Adipose tissue (tissue), 3 donors: ENCODE results near the gene BORCS8. TPM values are rescaled to one million over a fixed set of nuclear protein-coding genes. Genes with fewer than 3 reads are reported as not detected.
"Not testable (repeated sequence)": the region's sequence is repeated elsewhere in the genome, so short reads cannot be mapped to it uniquely, and the experiment has no call there.

Source experiments
- H3K27ac ChIP-seq: one replicate; pipeline ENCODE4 v1.5.1; 2013; ENCODE audit warnings: low read depth, low read length
- WGBS, 3 donors: extraction: QIAGEN DNeasy Blood & Tissue Kit; methylation state at CpG; one replicate each; pipeline ENCODE4 v1.1.7; 2013; 5-methylcytosine and 5-hydroxymethylcytosine counted together
- polyA plus RNA-seq, 3 donors: library from polyadenylated mRNA; stranded (reverse); fragments of 200-250 nt; gene quantifications; one replicate each; pipeline ENCODE4 v1.2.3, GENCODE V29; 2013
- donor health status: healthy with polysubstance abuse.
- donor health status: Bipolar disorder and iron deficiency.
- donor health status: healthy.

BORCS8 gene
- polyA plus RNA-seq, 3 donors: 12.4 to 37.7 (median 35.4) TPM

- H3K27ac ChIP-seq: no peak overlapping the region
- 0 to 2% (median 1%) methylated on average over 22 of the region's 22 CpGs for WGBS, 3 donors
Measured at GRCh38 chr19:19192910-19193423, 1.0 kb upstream of the BORCS8 start.

DNA sequence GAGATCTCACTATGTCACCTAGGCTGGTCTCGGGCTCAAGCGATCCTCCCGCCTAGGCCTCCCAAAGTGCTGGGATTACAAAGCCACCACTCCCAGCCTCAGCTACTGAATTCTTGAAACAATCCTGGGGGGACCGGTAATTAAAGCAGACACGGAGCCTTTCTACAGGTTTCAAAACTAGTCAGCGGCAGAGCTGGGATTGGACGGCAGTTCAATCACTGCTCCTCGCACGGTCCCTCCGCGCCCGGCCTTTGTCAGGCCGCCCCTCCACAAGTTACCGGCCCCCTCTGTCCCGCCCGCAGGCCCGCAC lies 229 bp downstream of the BORCS8 start:
- H3K27ac ChIP-seq: no peak overlapping the region
- WGBS, 3 donors: 0% methylated on average over 17 of the region's 17 CpGs

DNA sequence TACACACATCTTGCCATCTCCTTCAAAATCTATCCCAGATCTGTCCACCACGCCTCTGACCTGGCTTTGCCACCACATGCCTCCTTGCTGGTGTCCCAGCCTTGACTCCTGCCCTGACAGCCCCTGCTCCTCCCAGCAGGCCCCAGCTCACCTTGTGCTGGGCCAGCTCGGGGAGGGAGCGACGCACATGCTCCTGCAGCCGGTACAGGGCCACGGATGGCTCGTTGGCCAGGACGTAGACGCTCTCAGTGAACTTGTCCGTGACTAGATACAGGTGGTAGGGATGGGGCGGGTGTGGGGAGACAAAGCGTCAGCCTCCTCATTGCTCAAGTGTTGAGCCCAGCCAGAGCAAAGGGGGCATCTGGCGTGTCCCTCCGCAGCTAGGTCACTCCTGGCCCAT lies 5.2 kb downstream of the BORCS8 start:
- 93 to 97% (median 96%) methylated on average over 14 of the region's 14 CpGs for WGBS, 3 donors
- H3K27ac ChIP-seq: peak overlapping the region; percentile 84

DNA sequence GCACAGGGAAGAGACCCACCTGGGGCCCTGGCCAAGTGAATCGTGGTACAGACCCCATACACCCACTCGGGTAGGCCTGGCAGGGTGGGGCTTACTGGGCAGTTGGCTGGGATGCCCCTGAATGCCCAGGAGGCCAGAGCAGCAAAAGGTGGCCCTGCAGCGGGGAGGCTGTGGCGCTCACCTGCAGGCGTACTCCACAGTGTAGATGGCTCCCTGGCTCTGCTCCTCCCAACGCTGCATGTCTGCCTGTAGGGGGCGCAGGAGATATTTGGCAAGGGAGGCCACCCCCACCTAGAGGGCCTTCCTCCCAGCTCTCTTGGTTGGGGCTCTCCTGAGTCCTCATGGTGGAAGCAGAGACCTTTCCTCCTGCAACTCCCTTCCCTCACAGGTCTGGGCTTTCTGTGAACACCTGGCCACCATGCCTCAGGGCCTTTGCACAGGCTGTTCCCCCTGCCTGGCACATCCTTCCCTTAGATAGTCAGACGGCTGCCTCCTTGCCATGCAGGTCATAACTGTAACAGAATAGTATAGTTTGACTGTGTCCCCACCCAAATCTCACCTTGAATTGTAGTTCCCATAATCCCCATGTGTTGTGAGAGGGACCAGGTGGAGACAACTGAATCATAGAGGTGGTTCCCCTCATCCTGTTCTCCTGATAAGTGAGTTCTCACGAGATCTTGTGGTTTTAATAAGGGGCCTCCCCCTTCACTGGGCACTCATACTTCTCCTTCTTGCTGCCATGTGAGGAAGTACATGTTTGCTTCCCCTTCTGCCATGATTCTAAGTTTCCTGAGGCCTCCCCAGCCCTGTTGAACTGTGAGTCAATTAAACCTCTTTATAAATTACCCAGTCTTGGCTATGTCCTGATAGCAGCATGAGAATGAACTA lies 5.9 kb downstream of the BORCS8 start:
- H3K27ac ChIP-seq: peak overlapping the region; percentile 84
- WGBS, 3 donors: 58 to 69% (median 67%) methylated on average over 9 of the region's 9 CpGs

DNA sequence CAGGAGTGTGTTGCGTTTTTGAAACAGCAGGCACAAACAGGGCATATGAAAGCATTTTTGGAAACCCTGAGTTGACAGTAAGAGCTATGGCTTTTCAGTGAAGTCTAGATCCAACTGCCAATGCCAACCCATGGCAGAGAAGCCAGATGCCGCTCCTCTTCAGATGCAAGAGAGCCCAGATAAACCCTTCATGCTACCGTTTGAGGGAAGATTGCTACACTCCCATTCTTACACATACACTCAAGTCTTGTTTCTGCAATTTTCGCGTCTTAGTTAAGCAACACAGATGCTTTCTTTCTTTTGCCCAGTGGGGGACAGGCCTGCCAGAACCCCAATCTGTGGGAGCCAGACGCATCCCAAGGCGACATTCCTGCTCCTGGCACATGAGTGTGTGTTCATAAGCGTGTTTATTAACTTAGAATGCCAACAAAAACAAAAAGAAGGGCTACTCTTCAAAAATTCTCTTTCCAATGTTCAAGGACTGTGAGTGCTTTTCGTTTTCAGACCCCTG lies 10.4 kb downstream of the BORCS8 start:
- WGBS, 3 donors: 66 to 88% (median 77%) methylated on average over 9 of the region's 9 CpGs
- no peak overlapping the region for H3K27ac ChIP-seq

GRCh38 chr19:19179548-19180441 lies 12.2 kb downstream of the BORCS8 start:
- H3K27ac ChIP-seq: no peak overlapping the region
- 88 to 89% (median 88%) methylated on average over 17 of the region's 17 CpGs for WGBS, 3 donors

- H3K27ac ChIP-seq: no peak overlapping the region
- WGBS, 3 donors: 87 to 92% (median 89%) methylated on average over 8 of the region's 8 CpGs
Measured at GRCh38 chr19:19176950-19177349, 15.0 kb downstream of the BORCS8 start.

DNA sequence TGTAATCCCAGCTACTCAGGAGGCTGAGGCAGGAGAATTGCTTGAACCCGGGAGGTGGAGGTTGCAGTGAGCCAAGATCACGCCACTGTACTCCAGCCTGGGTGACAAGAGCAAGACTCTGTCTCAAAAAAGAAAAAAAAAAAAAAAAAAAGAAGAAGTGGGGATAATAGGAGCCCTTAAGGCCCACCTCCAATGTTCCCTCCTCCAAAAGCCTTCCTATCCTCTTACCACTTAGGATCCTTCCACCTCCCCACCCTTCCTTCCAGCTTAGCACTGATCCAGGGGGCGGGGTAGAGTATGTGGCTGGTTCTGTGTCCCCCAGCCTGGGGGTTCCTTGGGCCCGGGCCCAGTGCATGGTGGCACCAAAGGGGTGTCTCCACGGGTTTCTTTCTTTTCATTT lies 18.7 kb downstream of the BORCS8 start:
- WGBS, 3 donors: 84 to 90% (median 89%) methylated on average over 4 to 5 of the region's 5 CpGs
- not testable (repeated sequence) for H3K27ac ChIP-seq

GRCh38 chr19:19171821-19172532 lies 20.0 kb downstream of the BORCS8 start:
- 45 to 69% (median 52%) methylated on average over 7 to 8 of the region's 8 CpGs for WGBS, 3 donors
- H3K27ac ChIP-seq: no peak overlapping the region

- 69 to 89% (median 75%) methylated on average over 6 of the region's 6 CpGs for WGBS, 3 donors
- H3K27ac ChIP-seq: no peak overlapping the region
Measured at GRCh38 chr19:19170873-19171672, 20.9 kb downstream of the BORCS8 start.

GRCh38 chr19:19170053-19170872 lies 21.7 kb downstream of the BORCS8 start, which contains the start of gene MEF2B:
MEF2B (minus strand) TSS chr19:19170263; CDS start chr19:19150735, 19,528 bp downstream.
- no peak within 1 kb of the TSS for H3K27ac ChIP-seq
- WGBS, 3 donors: 12 to 16% (median 14%) methylated on average over 51 to 56 of the region's 56 CpGs

DNA sequence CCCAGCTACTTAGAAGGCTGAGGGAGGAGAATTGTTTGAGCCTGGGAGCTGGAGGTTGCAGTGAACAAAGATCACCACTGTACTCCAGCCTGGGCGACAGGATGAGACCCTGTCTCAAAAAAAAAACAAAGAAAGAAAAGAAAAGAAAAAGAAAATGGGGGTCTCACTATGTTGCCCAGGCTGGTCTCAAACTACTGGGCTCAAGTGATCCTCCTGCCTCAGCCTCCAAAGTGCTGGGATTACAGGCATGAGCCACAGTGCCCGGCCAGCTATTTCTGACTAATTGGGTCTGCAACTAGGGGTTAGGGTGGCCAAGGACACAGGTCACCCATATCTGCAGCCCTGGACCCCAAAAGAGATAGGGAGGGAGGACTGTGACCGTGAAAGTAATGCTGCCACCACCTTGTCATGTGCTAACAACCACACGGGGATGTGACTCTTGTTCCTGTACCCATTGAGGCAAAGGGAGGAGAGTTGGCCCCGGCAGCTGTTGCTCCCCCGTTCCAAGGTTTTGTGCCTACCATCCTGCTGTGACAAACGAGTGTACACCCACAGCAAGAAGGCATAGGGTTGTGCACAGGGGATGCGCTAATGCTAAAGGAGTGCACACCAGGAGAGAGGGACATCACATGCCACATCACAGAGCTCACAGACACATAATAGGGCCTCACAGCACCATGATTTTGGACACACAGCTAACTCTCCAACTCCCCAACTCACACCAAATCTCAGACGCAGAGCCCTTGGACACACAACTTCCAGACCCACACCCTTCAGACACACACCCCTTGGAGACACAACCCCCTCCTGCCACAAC lies 22.5 kb downstream of the BORCS8 start:
- 74 to 89% (median 84%) methylated on average over 9 of the region's 9 CpGs for WGBS, 3 donors

GRCh38 chr19:19167612-19168011 lies 24.3 kb downstream of the BORCS8 start:
- no peak overlapping the region for H3K27ac ChIP-seq
- WGBS, 3 donors: 76 to 86% (median 83%) methylated on average over 3 of the region's 3 CpGs

More for the DNA sequence above, 22.5 kb downstream of the BORCS8 start:
- no peak overlapping the region for H3K27ac ChIP-seq

DNA sequence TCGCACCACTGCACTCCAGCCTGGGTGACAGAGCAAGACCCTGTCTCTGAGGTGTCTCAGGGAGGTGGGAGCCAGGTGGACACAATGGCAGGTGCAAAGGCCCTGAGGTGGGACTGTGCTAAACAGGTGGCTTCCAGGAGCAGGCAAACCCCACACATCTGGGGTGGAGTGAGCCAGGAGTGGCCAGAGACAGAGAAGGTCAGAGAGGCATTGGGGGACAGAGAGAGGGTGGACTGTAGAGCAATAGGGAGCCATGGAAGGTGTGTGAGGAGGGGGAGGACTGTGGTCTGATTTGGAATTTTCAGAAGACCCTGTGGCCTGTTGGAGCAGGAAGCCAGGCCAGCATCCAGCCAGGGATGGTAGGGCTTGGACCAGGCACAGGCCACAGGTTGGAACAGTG lies 26.6 kb downstream of the BORCS8 start:
- 96 to 100% (median 100%) methylated on average over 1 of the region's 1 CpG for WGBS, 3 donors
- H3K27ac ChIP-seq: no peak overlapping the region

- no peak overlapping the region for H3K27ac ChIP-seq
- 90 to 94% (median 93%) methylated on average over 7 of the region's 7 CpGs for WGBS, 3 donors
Measured at GRCh38 chr19:19162495-19162894, 29.5 kb downstream of the BORCS8 start.

GRCh38 chr19:19160461-19161035 lies 31.4 kb downstream of the BORCS8 start:
- no peak overlapping the region for H3K27ac ChIP-seq
- 54 to 57% (median 57%) methylated on average over 22 to 26 of the region's 26 CpGs for WGBS, 3 donors
